SIG-M5 (cell line): ENCODE data around the gene ABCB8.
"Not testable (repeated sequence)": the region's sequence is repeated elsewhere in the genome, so short reads cannot be mapped to it uniquely, and the experiment has no call there.

ENCODE experiments used
- DNase-seq: peaks from one replicate; lab custom pipeline; 2025; lab: John Stamatoyannopoulos, UW

The ABCB8 gene

DNA sequence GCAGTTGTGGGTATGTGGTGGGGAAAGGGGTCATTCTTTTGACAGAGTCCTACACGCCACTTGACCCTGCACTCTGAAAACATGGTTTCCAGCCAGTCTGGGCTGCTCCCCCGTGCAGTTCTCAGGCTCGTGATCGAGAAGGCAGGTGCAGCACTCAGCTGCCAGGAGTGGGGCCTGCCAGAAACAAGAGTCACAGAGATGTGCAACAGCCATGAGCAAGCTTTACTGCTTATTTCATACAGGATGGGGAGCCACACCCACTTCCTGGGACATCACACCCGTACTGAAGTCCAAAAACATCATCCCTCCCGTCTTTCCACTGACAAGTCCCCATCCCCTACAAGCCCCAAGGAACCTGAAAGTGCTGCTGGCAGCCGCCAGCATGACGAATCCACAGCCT is 13.3 kb upstream of the ABCB8 start:
- no peak for DNase-seq

- no peak for DNase-seq
Measured at GRCh38 chr7:151015967-151016366, 12.3 kb upstream of the ABCB8 start.

- no peak for DNase-seq
Measured at GRCh38 chr7:151016505-151016904, 11.7 kb upstream of the ABCB8 start.

GRCh38 chr7:151016942-151017341 is 11.3 kb upstream of the ABCB8 start:
- no peak for DNase-seq

- no peak for DNase-seq
Measured at GRCh38 chr7:151017370-151017952, 10.8 kb upstream of the ABCB8 start.

DNA sequence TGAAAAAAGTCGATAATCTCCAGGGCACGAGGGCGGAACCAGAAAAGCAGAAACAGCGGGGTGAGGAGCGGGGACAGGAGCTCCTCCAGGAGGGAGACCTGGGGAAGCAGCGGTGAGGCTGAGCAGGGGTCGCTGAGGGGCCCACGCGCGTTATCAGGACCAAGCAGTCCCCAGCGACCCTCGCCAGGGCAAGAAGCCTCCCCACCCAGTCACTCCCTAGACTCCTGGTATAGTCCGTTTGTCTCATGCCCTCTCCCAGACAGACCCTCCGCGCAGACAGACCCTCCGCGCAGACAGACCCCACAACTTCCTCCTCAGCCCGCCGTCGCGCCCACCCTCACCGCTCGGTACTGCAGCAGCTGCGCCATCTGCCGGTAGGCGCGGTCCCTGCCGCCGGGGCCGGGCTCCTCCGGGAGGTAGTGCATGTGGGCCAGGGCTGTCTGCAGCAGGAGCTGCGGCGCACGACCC is 10.3 kb upstream of the ABCB8 start:
- no peak for DNase-seq

- no peak for DNase-seq
Measured at GRCh38 chr7:151018421-151019129, 9.7 kb upstream of the ABCB8 start.

GRCh38 chr7:151019130-151019447 is 9.2 kb upstream of the ABCB8 start:
- no peak for DNase-seq

- no peak for DNase-seq
Measured at GRCh38 chr7:151020231-151020630, 8.0 kb upstream of the ABCB8 start.

DNA sequence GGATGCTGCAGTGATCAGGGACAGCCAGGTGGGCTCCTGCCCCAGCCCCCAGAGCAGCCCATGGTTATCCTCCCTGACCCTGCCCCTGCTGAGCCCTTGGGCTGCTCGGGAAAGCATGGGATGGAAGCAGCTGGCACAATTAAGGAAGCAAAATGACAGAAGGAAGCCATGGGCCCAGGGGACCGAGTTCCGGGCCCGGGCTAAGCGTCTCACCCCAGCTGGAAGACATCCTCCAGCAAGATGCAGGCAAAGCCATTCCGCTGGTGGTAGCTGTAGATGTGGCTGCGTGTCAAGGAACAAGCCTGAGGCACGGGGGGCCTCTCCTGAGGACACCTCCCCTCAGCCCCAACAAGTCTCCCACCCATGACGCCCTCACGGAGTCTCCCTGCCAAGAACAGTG is 5.0 kb upstream of the ABCB8 start:
- no peak for DNase-seq

- no peak for DNase-seq
Measured at GRCh38 chr7:151024435-151025056, 3.7 kb upstream of the ABCB8 start, which contains the start of gene ATG9B. ATG9B (minus strand) TSS chr7:151024494; CDS start chr7:151024423, 71 bp downstream.

DNA sequence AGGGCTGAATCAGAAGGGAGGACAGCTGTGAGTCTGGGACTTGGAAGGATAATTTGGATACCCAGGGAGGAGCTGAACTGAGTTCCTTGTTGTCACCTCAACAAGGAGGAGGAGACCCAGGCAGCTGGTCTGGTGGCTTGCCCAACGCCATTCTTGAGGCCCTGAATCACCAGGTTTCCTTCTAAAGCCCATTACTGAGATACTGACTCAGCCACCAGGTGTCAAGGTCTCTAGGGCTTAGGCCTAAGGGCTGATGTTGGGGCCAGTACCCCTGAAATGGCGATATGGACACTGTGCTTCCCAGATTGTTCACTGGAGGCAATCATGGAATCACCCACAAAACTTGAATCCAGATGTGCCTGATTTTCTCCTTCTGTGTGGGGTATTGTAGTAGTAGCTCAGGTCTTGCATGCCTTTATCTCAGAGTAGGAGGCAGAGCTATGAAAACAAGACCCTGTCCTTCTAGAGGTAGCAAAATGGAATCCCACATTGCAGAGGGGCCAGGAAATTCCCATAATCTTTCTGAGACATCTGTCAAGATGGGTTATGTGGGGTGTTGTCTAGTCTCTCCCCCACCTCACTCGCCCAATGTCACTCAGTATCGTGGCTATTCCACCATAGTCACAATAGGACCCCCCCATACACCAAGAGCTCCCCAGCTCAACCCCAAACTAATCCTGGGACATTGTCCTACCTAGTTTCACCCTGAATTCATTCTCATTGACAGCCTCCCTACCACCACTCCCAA is 2.2 kb upstream of the ABCB8 start:
- no peak for DNase-seq

GRCh38 chr7:151026771-151027727 is 1.2 kb upstream of the ABCB8 start:
- not testable (repeated sequence) for DNase-seq

DNA sequence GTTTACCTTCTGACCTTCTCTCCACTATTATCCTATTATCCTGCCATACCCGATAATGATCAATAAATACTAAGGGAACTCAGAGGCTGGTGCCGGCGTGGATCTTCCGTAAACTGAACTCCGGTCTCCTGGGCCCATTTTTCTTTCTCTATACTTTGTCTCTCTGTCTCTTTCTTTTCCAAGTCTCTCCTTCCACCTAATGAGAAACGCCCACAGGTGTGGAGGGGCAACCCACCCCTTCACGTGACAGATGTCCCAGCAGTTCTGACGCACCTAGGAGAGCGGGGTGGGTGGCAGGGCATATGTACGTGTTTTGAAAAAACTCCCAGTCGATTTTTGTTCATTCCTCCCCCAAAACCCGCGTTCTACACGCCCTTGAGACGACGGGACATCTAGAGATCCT is 521 bp upstream of the ABCB8 start:
- DNase-seq: not testable (repeated sequence)

GRCh38 chr7:151028948-151029501 is 775 bp downstream of the ABCB8 start:
- no peak for DNase-seq

- no peak for DNase-seq
Measured at GRCh38 chr7:151031011-151031410, 2.8 kb downstream of the ABCB8 start.

DNA sequence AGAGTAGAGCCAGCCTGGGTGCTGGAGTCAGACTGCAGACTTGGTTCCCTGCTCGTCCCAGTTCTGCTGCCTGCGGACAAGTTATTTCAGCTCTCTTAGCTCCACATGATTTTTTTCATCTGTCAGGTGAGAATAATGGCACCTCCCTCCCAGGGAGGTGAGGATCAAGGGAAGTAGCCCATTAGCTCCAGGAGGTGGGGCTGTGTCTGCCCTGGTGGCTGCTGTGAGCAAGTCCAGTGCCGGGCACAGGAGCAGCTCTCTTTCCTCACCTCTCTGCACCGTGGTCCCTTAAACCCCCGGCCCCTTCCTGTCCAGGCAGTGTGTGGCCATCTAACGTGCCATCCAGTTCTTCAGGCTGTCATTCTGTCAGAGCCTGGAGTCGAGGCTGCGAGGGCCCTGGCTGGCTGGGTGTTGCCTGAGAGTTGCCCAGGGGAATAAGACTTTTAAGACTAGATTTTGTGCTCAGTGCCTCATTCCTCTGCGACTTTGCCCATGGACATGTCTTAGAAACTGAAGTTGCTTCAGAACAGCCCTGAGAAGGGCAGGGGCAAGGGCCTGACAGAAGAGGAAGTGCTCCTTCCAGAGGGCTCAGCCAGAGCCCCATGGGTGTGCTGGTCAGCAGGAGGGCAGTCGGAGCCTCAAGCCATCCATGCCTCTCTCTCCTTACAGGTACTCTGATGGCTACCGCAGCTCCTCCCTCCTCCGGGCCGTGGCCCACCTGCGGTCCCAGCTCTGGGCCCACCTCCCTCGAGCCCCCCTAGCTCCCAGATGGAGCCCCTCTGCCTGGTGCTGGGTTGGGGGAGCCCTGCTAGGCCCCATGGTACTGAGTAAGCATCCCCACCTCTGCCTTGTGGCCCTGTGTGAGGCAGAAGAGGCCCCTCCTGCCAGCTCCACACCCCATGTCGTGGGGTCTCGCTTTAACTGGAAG is 5.0 kb downstream of the ABCB8 start:
- DNase-seq: no peak

DNA sequence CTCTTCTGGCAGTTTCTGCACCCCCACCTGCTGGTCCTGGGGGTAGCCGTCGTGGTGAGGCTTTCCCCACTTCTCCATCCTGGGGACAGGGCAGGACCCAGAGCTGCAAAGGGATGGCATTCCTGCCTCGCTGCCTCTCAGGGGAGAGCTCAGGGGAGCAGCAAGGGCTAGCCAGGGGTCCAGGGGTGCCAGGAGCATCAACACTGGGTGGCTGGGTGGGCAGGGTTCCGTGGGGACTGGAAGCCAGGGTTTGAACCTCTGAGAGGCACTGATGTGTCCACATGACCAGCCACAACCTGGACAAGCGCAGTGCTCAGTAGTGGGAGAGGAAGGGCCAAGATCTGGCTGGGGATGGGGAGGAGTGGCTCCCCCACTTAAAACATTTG is 5.6 kb downstream of the ABCB8 start:
- DNase-seq: no peak

DNA sequence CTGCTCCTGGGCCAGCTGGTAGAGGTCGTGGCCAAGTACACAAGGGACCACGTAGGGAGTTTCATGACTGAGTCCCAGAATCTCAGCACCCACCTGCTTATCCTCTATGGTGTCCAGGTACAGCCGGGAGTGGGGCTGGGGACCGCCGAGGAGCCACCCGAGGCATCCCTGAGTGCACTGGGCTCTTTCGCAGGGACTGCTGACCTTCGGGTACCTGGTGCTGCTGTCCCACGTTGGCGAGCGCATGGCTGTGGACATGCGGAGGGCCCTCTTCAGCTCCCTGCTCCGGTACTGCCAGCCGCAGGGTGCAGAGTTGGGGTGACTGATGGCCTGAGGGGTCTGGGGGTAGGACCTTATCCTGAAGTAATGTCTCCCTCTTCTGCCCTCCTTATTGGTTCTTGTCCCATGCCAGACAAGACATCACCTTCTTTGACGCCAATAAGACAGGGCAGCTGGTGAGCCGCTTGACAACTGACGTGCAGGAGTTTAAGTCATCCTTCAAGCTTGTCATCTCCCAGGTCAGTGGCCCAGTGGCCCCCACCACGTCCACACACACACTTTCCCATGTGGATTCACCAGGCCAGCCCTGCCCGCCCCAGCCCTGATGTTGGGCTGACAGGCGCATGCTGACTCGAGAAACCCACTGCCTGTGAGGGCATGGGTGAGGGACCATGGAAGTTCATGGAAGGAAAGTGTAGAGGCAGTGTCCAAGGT is 6.2 kb downstream of the ABCB8 start:
- DNase-seq: no peak
